Glomerular endothelial cell (primary cell): Measurements from ENCODE around the gene OR9A2. TPM values are rescaled to one million over a fixed set of nuclear protein-coding genes. Genes with fewer than 3 reads are reported as not detected.
"Not testable (repeated sequence)": the region's sequence is repeated elsewhere in the genome, so short reads cannot be mapped to it uniquely, and the experiment has no call there.

Experiments
- DNase-seq: peaks from one replicate; pipeline ENCODE4 v3.0.0-alpha.2; 2011; ENCODE audit warnings: low read depth, low spot score; ENCODE audit errors: extremely low read depth
- total RNA-seq: library from RNA; depleted of rRNA; stranded (reverse); fragments of >200 nt; gene quantifications from 2 replicates; pipeline ENCODE4 v1.2.3, GENCODE V29; 2015

Gene OR9A2
- total RNA-seq, 1 donor from 2014 or later: 0.18 TPM

- DNase-seq: not testable (repeated sequence)
Observed at GRCh38 chr7:142978402-142978801, 48.5 kb downstream of the OR9A2 start.

Other genes with a start within 250 kb of the OR9A2 start
- gene EPHB6, start 172.1 kb downstream of the OR9A2 start, total RNA-seq: 3.5 and 3.8 TPM in 2 replicates
- not detected in 2 replicates for gene TRPV6, start 141.4 kb downstream of the OR9A2 start, total RNA-seq
- gene TRPV5, start 93.4 kb downstream of the OR9A2 start, total RNA-seq: not detected in 2 replicates
- gene LLCFC1, start 87.6 kb downstream of the OR9A2 start, total RNA-seq: not detected in 2 replicates
- 0.18 TPM in 1 of 2 replicates, not detected in the other for gene KEL, start 64.8 kb downstream of the OR9A2 start, total RNA-seq
- not detected in 2 replicates for gene OR6V1, start 25.2 kb upstream of the OR9A2 start, total RNA-seq
- gene PIP, start 104.9 kb upstream of the OR9A2 start, total RNA-seq: not detected in 2 replicates
- not detected in 2 replicates for gene TAS2R39, start 156.3 kb upstream of the OR9A2 start, total RNA-seq
- gene TAS2R40, start 194.9 kb upstream of the OR9A2 start, total RNA-seq: not detected in 2 replicates
- gene GSTK1, start 236.3 kb upstream of the OR9A2 start, total RNA-seq: 141 and 171 TPM in 2 replicates